HepG2 (cell line): Measurements from ENCODE around the gene AGPAT2. TPM values are rescaled to one million over a fixed set of nuclear protein-coding genes. Genes with fewer than 3 reads are reported as not detected.

Experiments used
- ARNT ChIP-seq: fragments of 450-650 bp; IDR thresholded peaks from 2 replicates; pipeline ENCODE4 v1.6.1; 2017
- CHCHD3 ChIP-seq: sonication (generic); formaldehyde crosslinking; IDR thresholded peaks from 2 replicates; pipeline ENCODE4 v1.8.0; 2022; ENCODE audit warnings: mild to moderate bottlenecking, missing genetic modification reagents, moderate library complexity
- CREM ChIP-seq, 2 experiments: sonication (generic) in 1 of 2; formaldehyde crosslinking in 1 of 2; IDR thresholded peaks; 2 replicates each; pipeline versions ENCODE4 v1.4.0 to v1.6.1; 2016 to 2020; ENCODE audit warnings: antibody characterized with exemption in 1 of 2, mild to moderate bottlenecking in 1 of 2, missing genetic modification reagents in 1 of 2
- CSRNP1 ChIP-seq: sonication (generic); formaldehyde crosslinking; IDR thresholded peaks from 2 replicates; pipeline ENCODE4 v1.8.1; 2023; ENCODE audit warnings: mild to moderate bottlenecking, missing genetic modification reagents
- HOXA5 ChIP-seq: sonication (generic); formaldehyde crosslinking; IDR thresholded peaks from 2 replicates; pipeline ENCODE4 v1.4.0; 2020; ENCODE audit warnings: missing genetic modification reagents
- IKZF4 ChIP-seq: sonication (generic); formaldehyde crosslinking; IDR thresholded peaks from 2 replicates; pipeline ENCODE4 v1.5.1; 2020; ENCODE audit warnings: borderline replicate concordance, mild to moderate bottlenecking, low read depth, missing genetic modification reagents; ENCODE audit errors: not compliant biosample characterization
- SALL1 ChIP-seq: sonication (generic); formaldehyde crosslinking; IDR thresholded peaks from 2 replicates; pipeline ENCODE4 v1.8.0; 2022; ENCODE audit warnings: mild to moderate bottlenecking, missing genetic modification reagents
- SIN3A ChIP-seq: IDR thresholded peaks from 2 replicates; pipeline ENCODE4 v1.6.1; 2011; ENCODE audit warnings: low read depth, mild to moderate bottlenecking, control low read depth, low read length, borderline replicate concordance
- TARDBP ChIP-seq: sonication (generic); formaldehyde crosslinking; IDR thresholded peaks from 2 replicates; pipeline ENCODE4 v1.8.0; 2022; ENCODE audit warnings: mild to moderate bottlenecking, missing genetic modification reagents
- TRIM24 ChIP-seq: sonication (generic); formaldehyde crosslinking; IDR thresholded peaks from 2 replicates; pipeline ENCODE4 v1.8.0; 2022; ENCODE audit warnings: mild to moderate bottlenecking, missing genetic modification reagents
- ZFP36L2 ChIP-seq: sonication (generic); formaldehyde crosslinking; IDR thresholded peaks from 2 replicates; pipeline ENCODE4 v1.4.0; 2020; ENCODE audit warnings: missing genetic modification reagents
- ZNF3 ChIP-seq: IDR thresholded peaks from 2 replicates; pipeline ENCODE4 v1.7.0; 2017; ENCODE audit warnings: inconsistent platforms
- ZNF333 ChIP-seq: sonication (generic); formaldehyde crosslinking; IDR thresholded peaks from 2 replicates; pipeline ENCODE4 v1.4.0; 2020; ENCODE audit warnings: mild to moderate bottlenecking, missing genetic modification reagents, borderline replicate concordance
- ZNF451 ChIP-seq: sonication (generic); formaldehyde crosslinking; IDR thresholded peaks from 2 replicates; pipeline ENCODE4 v1.5.0; 2020; ENCODE audit warnings: mild to moderate bottlenecking, missing genetic modification reagents
- ZNF678 ChIP-seq: sonication (generic); formaldehyde crosslinking; IDR thresholded peaks from 2 replicates; pipeline ENCODE4 v1.4.0; 2020; ENCODE audit warnings: mild to moderate bottlenecking, missing genetic modification reagents
- ZNF687 ChIP-seq: sonication (generic); formaldehyde crosslinking; IDR thresholded peaks from 2 replicates; pipeline ENCODE4 v1.5.1; 2020; ENCODE audit warnings: mild to moderate bottlenecking, missing genetic modification reagents, moderate library complexity
- ZNF782 ChIP-seq: sonication (generic); formaldehyde crosslinking; IDR thresholded peaks from 2 replicates; pipeline ENCODE4 v1.4.0; 2020; ENCODE audit warnings: missing genetic modification reagents, mild to moderate bottlenecking, borderline replicate concordance
- polyA plus RNA-seq, 8 experiments: library from polyadenylated mRNA; depleted of rRNA in 3 of 8; stranded (reverse) in 7 of 8; unstranded in 1 of 8; fragments of >200 nt; fragmentation: Illumina TruSeq in 4 of 8; extraction: Trizol in 4 of 8; gene quantifications; 2 replicates each; pipeline versions ENCODE4 v1.2.1 to v1.2.3, GENCODE V29; 2011 to 2016; ENCODE audit warnings: low read depth in 4 of 8, missing spikeins in 1 of 8, mixed read lengths in 1 of 8; ENCODE audit not compliant: insufficient read depth in 1 of 8
- total RNA-seq, 5 experiments: library from RNA; depleted of rRNA; stranded (reverse); fragments of >200 nt; fragmentation: Illumina TruSeq; extraction: Trizol; gene quantifications; 2 replicates each; pipeline ENCODE4 v1.2.3, GENCODE V29; 2016; ENCODE audit warnings: low read depth in 1 of 5
- TF ChIP-seq, protein P1 (sequence below): sonication (generic); formaldehyde crosslinking; IDR thresholded peaks from 2 replicates; pipeline ENCODE4 v1.5.0; 2020; ENCODE audit warnings: mild to moderate bottlenecking, missing genetic modification reagents
- TF ChIP-seq, protein P2 (sequence below): sonication (generic); formaldehyde crosslinking; IDR thresholded peaks from 2 replicates; pipeline ENCODE4 v1.4.0; 2020; ENCODE audit warnings: missing genetic modification reagents

Gene AGPAT2
- total and polyA plus RNA-seq, 2 of the 13 experiments (the other 11 are each of a cell fraction or from before 2014, with no cell fraction given) = 3.9 to 25.8 TPM

DNA sequence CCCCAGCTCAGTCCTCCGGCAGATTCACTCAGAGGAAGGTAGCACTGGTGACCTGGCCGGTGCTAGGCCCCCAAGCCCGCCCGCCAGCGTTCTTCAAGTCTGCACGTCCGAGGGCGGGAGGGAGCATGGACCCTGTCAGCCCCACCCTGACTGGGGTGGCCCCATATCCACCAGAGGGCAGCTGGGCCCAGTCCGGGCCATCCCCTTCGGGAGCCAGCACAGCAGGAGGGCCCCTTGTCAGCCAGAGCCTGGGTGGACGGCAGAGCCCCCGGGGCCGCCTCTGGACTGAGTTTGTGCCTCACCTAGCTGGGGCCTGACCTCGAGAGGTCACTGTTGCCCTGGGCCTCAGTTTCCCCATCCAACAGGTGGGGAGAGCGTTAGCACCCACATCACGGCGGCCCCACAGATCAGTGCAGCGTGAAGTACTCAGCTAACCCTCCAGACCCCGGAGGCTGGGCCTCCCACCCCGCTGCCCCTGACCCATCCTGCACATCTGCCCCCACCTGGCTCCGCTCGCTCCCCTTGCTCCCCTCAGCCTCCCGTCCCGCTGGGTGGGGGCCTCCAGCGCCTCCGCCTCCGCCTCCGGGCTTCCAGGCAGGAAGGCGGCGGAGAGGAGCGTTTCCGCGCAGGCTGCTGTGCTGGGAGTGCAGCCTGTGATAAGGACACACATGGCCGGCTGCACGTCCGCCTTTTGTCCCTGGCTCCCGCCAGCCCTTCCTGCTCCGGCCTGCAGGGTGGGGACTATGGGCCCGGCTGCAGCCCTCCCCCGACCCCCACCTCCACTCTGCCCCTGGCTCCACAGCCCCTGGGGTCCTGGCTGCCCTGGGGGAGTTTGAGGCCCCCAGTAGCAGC, 41.1 kb downstream of the AGPAT2 start (continued):
- TF ChIP-seq ZNF333 (CRISPR knock-in tag) = peak; percentile 31; the same call in 1 of the 2 replicates
- TF ChIP-seq ZNF687 = peak; percentile 90
- no peak for TF ChIP-seq ZNF782 (CRISPR knock-in tag)
- TF ChIP-seq CSRNP1 (CRISPR knock-in tag) = no peak
- no peak for TF ChIP-seq ZNF451
- peak; percentile 32; the same call in 1 of the 2 replicates for TF ChIP-seq SALL1 (CRISPR knock-in tag)
- TF ChIP-seq CREM (IDR thresholded peaks at IDR 0.05) = no peak
- no peak for TF ChIP-seq CREM (CRISPR knock-in tag; IDR thresholded peaks at IDR 0.05)
- TF ChIP-seq TRIM24 (CRISPR knock-in tag) = no peak
- peak; percentile 14; the same call in 1 of the 2 replicates for TF ChIP-seq TARDBP (CRISPR knock-in tag)
- TF ChIP-seq, protein P1, sequence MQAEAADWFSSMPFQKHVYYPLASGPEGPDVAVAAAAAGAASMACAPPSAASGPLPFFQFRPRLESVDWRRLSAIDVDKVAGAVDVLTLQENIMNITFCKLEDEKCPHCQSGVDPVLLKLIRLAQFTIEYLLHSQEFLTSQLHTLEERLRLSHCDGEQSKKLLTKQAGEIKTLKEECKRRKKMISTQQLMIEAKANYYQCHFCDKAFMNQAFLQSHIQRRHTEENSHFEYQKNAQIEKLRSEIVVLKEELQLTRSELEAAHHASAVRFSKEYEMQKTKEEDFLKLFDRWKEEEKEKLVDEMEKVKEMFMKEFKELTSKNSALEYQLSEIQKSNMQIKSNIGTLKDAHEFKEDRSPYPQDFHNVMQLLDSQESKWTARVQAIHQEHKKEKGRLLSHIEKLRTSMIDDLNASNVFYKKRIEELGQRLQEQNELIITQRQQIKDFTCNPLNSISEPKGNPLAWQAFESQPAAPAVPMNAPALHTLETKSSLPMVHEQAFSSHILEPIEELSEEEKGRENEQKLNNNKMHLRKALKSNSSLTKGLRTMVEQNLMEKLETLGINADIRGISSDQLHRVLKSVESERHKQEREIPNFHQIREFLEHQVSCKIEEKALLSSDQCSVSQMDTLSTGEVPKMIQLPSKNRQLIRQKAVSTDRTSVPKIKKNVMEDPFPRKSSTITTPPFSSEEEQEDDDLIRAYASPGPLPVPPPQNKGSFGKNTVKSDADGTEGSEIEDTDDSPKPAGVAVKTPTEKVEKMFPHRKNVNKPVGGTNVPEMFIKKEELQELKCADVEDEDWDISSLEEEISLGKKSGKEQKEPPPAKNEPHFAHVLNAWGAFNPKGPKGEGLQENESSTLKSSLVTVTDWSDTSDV (CRISPR knock-in tag) = no peak
- no peak for TF ChIP-seq HOXA5 (CRISPR knock-in tag)
- TF ChIP-seq SIN3A = no peak
- no peak for TF ChIP-seq IKZF4
- TF ChIP-seq ZNF3 (CRISPR knock-in tag) = no peak
- no peak for TF ChIP-seq ZFP36L2
- no peak for TF ChIP-seq ZNF678 (CRISPR knock-in tag)
- no peak for TF ChIP-seq ARNT
- TF ChIP-seq, protein P2, sequence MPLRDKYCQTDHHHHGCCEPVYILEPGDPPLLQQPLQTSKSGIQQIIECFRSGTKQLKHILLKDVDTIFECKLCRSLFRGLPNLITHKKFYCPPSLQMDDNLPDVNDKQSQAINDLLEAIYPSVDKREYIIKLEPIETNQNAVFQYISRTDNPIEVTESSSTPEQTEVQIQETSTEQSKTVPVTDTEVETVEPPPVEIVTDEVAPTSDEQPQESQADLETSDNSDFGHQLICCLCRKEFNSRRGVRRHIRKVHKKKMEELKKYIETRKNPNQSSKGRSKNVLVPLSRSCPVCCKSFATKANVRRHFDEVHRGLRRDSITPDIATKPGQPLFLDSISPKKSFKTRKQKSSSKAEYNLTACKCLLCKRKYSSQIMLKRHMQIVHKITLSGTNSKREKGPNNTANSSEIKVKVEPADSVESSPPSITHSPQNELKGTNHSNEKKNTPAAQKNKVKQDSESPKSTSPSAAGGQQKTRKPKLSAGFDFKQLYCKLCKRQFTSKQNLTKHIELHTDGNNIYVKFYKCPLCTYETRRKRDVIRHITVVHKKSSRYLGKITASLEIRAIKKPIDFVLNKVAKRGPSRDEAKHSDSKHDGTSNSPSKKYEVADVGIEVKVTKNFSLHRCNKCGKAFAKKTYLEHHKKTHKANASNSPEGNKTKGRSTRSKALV = peak; percentile 55; the same call in 1 of the 2 replicates
- no peak; the same call in 1 of the 2 replicates for TF ChIP-seq CHCHD3 (CRISPR knock-in tag)
